ENCODE results near the gene GRB2.

DNA sequence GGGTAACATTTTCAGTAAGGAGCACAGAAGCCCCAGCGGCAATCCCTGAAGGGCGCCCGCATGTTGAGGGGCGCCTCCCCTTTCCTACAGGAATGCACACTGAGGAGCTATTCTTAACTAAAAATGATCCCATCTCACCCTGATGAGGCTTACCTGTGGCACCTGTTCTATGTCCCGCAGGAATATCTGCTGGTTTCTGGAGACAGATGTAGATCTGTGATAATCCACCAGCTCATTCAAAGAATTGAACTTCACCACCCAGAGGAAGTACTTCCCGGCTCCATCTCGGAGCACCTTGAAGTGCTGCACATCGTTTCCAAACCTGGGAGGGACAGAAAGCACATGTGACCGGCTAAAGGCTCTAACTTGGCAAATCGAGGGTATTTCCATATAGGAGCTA lies 84.0 kb downstream of the GRB2 start:
- TF ChIP-seq CTCF (IDR thresholded peaks at IDR 0.05; ENCODE audit: poor library complexity) = no peak
- no peak for TF ChIP-seq EZH2 (IDR thresholded peaks at IDR 0.05; ENCODE audit: borderline replicate concordance)
